A673 (cell line): ENCODE data around the gene LKAAEAR1.

Source experiments
- EZH2 ChIP-seq: fragments of 200-600 bp; sonication (generic); IDR thresholded peaks from 2 replicates; pipeline ENCODE4 v1.6.1; 2017; ENCODE audit warnings: borderline replicate concordance, low read depth, mild to moderate bottlenecking, mixed read lengths, antibody characterized with exemption, low read length; ENCODE audit not compliant: poor library complexity, severe bottlenecking
- TF ChIP-seq, protein P1 (sequence below): fragments of 300-800, 200-600 bp; sonication (generic); conservative IDR thresholded peaks from 2 replicates; pipeline ENCODE4 v1.5.1; 2017; ENCODE audit warnings: low read depth, mild to moderate bottlenecking, antibody characterized with exemption, low read length, moderate library complexity, mixed read lengths

DNA sequence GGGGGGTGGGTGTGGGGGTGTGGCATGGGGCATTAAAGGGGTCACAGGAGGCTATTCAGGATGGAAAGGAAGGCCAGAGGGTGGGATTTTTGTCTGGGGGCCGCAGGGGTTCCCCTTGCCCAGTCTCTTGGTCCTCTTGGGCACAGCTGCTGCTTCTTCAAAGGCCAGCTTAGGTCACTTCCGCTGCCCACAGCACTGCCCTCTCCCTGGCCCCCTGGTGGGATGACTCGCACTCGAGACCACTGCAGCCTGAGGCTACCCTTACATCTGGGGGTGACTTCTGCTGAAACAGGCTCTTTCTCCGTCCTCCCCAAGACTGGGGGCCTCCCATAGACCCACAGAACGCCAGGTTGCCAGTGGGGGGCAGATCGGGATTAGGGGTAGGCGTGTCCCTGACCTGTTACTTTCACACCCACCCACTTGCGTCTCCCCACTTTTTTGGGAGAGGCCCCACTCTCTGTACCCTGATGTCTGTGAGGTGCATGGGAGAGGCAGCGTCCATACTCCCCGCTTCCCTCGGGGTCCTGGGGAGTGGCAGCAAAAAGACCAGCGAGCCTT lies 1.3 kb downstream of the LKAAEAR1 start:
- TF ChIP-seq, protein P1, sequence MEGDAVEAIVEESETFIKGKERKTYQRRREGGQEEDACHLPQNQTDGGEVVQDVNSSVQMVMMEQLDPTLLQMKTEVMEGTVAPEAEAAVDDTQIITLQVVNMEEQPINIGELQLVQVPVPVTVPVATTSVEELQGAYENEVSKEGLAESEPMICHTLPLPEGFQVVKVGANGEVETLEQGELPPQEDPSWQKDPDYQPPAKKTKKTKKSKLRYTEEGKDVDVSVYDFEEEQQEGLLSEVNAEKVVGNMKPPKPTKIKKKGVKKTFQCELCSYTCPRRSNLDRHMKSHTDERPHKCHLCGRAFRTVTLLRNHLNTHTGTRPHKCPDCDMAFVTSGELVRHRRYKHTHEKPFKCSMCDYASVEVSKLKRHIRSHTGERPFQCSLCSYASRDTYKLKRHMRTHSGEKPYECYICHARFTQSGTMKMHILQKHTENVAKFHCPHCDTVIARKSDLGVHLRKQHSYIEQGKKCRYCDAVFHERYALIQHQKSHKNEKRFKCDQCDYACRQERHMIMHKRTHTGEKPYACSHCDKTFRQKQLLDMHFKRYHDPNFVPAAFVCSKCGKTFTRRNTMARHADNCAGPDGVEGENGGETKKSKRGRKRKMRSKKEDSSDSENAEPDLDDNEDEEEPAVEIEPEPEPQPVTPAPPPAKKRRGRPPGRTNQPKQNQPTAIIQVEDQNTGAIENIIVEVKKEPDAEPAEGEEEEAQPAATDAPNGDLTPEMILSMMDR: no peak
- TF ChIP-seq EZH2: no peak
